K562 (cell line): ENCODE results near the gene OR2A14. TPM values are rescaled to one million over a fixed set of nuclear protein-coding genes. Genes with fewer than 3 reads are reported as not detected.

Experiments
- ATAC-seq: fragments of 200-7000 bp; cut with Tn5 transposase; 3 replicates; pipeline ENCODE4 v1.9.1; 2020; ENCODE audit warnings: moderate library complexity
- BruUV-seq: library from RNA; stranded (reverse); fragments of 400-500 nt; replicated peaks from 2 replicates; lab custom pipeline; 2021; lab: Mats Ljungman, UMichigan
- CTCF ChIA-PET: fragments of 300-600 bp; formaldehyde crosslinking; extraction: SDS; loops from one replicate; lab custom pipeline; 2021; ENCODE audit warnings: low intra/inter-chr PET ratio; lab: Yijun Ruan, JAX
- POLR2A ChIA-PET: fragments of 300-600, 350-650 bp; sonication (Branson Sonifier 250); formaldehyde crosslinking; extraction: SDS; loops from one replicate; lab custom pipeline; 2021; ENCODE audit warnings: antibody characterized with exemption, inconsistent platforms; lab: Yijun Ruan, JAX
- DNase-seq, 4 experiments: peaks; one replicate each; pipeline versions ENCODE4 v3.0.0 to v3.0.0-alpha.2; 2011 to 2018; ENCODE audit warnings: low spot score in 3 of 4, mixed read lengths in 3 of 4; ENCODE audit errors: extremely low read depth in 1 of 4
- FAIRE-seq: peaks from 2 replicates; lab custom pipeline; 2011; peaks lifted over from hg19 to GRCh38; lab: Jason Lieb, UNC
- H2AFZ ChIP-seq: 2 replicates; pipeline ENCODE4 v1.6.0; 2011; ENCODE audit warnings: low read depth, low read length, control low read depth, inconsistent platforms
- H3K27ac ChIP-seq: fragments of 200-600 bp; 3 replicates; pipeline ENCODE4 v1.8.0; 2011; ENCODE audit warnings: low read depth, mild to moderate bottlenecking, control low read depth, inconsistent platforms, low read length, moderate library complexity, mixed read lengths; ENCODE audit errors: extremely low read depth
- H3K27me3 ChIP-seq, 2 experiments: fragments of 300-600 bp in 1 of 2; 2 replicates in 1 of 2; 3 replicates in 1 of 2; pipeline versions ENCODE4 v1.6.0 to v1.8.0; 2011; ENCODE audit warnings: inconsistent platforms in 2 of 2, low read length in 2 of 2, mild to moderate bottlenecking in 1 of 2, mixed read lengths in 1 of 2, moderate library complexity in 1 of 2; ENCODE audit not compliant: control insufficient read depth in 2 of 2, insufficient read depth in 2 of 2
- H3K36me3 ChIP-seq: fragments of 300-600 bp; 3 replicates; pipeline ENCODE4 v1.8.0; 2011; ENCODE audit warnings: mild to moderate bottlenecking, low read length, inconsistent platforms; ENCODE audit not compliant: control insufficient read depth, insufficient read depth
- H3K4me1 ChIP-seq, 2 experiments: fragments of 200-600 bp in 1 of 2; replicated peaks in 1 of 2; 2 replicates in 1 of 2; 3 replicates in 1 of 2; pipeline versions ENCODE4 v1.5.1 to v1.8.0; 2011; ENCODE audit warnings: inconsistent platforms in 2 of 2, low read length in 2 of 2, mild to moderate bottlenecking in 1 of 2, mixed read lengths in 1 of 2, moderate library complexity in 1 of 2; ENCODE audit not compliant: control insufficient read depth in 2 of 2, insufficient read depth in 2 of 2
- H3K4me2 ChIP-seq: 2 replicates; pipeline ENCODE4 v1.6.1; 2011; ENCODE audit warnings: low read length, control low read depth, inconsistent platforms, mixed read lengths; ENCODE audit not compliant: insufficient read depth
- H3K4me3 ChIP-seq: fragments of 200-600 bp; sonication (generic), shearing (Covaris generic); 2 replicates; pipeline ENCODE4 v1.5.1; 2016; ENCODE audit warnings: control low read depth, inconsistent platforms
- H3K79me2 ChIP-seq: fragments of 200-600 bp; 3 replicates; pipeline ENCODE4 v1.8.0; 2011; ENCODE audit warnings: low read length, inconsistent platforms; ENCODE audit not compliant: control insufficient read depth, insufficient read depth
- H3K9ac ChIP-seq, 2 experiments: 2 replicates each; pipeline versions ENCODE4 v1.6.0 to v1.6.1; 2011; ENCODE audit warnings: low read depth in 2 of 2, low read length in 2 of 2, control low read depth in 1 of 2, inconsistent platforms in 1 of 2, mild to moderate bottlenecking in 1 of 2, mixed read lengths in 1 of 2; ENCODE audit not compliant: insufficient read depth in 1 of 2
- H3K9me1 ChIP-seq: one replicate; pipeline ENCODE4 v1.6.0; 2011; ENCODE audit warnings: inconsistent platforms, mild to moderate bottlenecking, low read length, moderate library complexity; ENCODE audit not compliant: control insufficient read depth, insufficient read depth
- H3K9me3 ChIP-seq: replicated peaks from 2 replicates; pipeline ENCODE4 v1.5.1; 2011; ENCODE audit warnings: low read depth, low read length, inconsistent platforms; ENCODE audit not compliant: control insufficient read depth, insufficient read depth
- H4K20me1 ChIP-seq: replicated peaks from 2 replicates; pipeline ENCODE4 v1.6.1; 2011; ENCODE audit warnings: low read length, inconsistent platforms, mixed read lengths; ENCODE audit not compliant: control insufficient read depth, insufficient read depth
- CHCHD3 ChIP-seq: fragments of 250-450 bp; sonication (Bioruptor Pico); IDR thresholded peaks from 2 replicates; pipeline ENCODE4 v2.1.2; 2022; ENCODE audit warnings: mild to moderate bottlenecking
- NFIC ChIP-seq: fragments of 450-650 bp; IDR thresholded peaks from 2 replicates; pipeline ENCODE4 v1.6.1; 2017; ENCODE audit warnings: mild to moderate bottlenecking, inconsistent platforms
- SP1 ChIP-seq: sonication (generic); formaldehyde crosslinking; IDR thresholded peaks from 2 replicates; pipeline ENCODE4 v1.8.1; 2022; ENCODE audit warnings: mild to moderate bottlenecking, missing genetic modification reagents
- ZBTB40 ChIP-seq, 2 experiments: fragments of 450-650 bp in 1 of 2; sonication (generic) in 1 of 2; formaldehyde crosslinking in 1 of 2; IDR thresholded peaks; 2 replicates each; pipeline versions ENCODE4 v1.7.1 to v1.9.0; 2016 to 2022; ENCODE audit warnings: inconsistent platforms in 1 of 2, mild to moderate bottlenecking in 1 of 2, missing genetic modification reagents in 1 of 2
- ZNF384 ChIP-seq: IDR thresholded peaks from 2 replicates; pipeline ENCODE4 v1.6.1; 2012; ENCODE audit warnings: low read depth, low read length, improper control_type of control experiment
- ZNF589 ChIP-seq: fragments of 200-800 bp; sonication (Bioruptor generic); IDR thresholded peaks from 2 replicates; pipeline ENCODE4 v1.6.1; 2016; ENCODE audit warnings: low read depth, missing genetic modification characterization, missing compliant biosample characterization
- ZNF79 ChIP-seq: fragments of 250-450 bp; sonication (Bioruptor Pico); IDR thresholded peaks from 2 replicates; pipeline ENCODE4 v1.4.0; 2020; ENCODE audit warnings: low read depth, mild to moderate bottlenecking, moderate library complexity
- WGBS: fragments of 100-300 bp; shearing (Covaris generic); methylation state at CpG from one replicate; pipeline ENCODE4 v1.1.6; 2016; ENCODE audit warnings: low coverage, mixed read lengths; ENCODE audit not compliant: insufficient coverage; ENCODE audit errors: missing lambda C conversion rate; 5-methylcytosine and 5-hydroxymethylcytosine counted together
- in situ Hi-C: fragments of 300-500 bp; cut with MboI; formaldehyde crosslinking; loops from 4 replicates; pipeline ENCODE4 v1.15.0; 2018; ENCODE audit warnings: inconsistent platforms, mixed read lengths
- intact Hi-C: fragments of 100-400 bp; cut with micrococcal nuclease; formaldehyde crosslinking; loops from 2 replicates; pipeline ENCODE4 v1.14.2; 2022
- polyA plus RNA-seq, 8 experiments: library from polyadenylated mRNA; depleted of rRNA in 4 of 8; stranded (reverse) in 5 of 8; unstranded in 3 of 8; fragments of >200 nt; fragmentation: Nextera tagmentation in 2 of 8; fragmentation: Illumina TruSeq in 1 of 8; extraction: Ambion mirVana in 2 of 8; extraction: Trizol in 1 of 8; gene quantifications; 2 replicates each; pipeline versions ENCODE4 v1.2.1 to v1.2.3, GENCODE V29; 2011 to 2014; ENCODE audit warnings: inconsistent platforms in 1 of 8, missing spikeins in 1 of 8
- total RNA-seq, 7 experiments: library from RNA; depleted of rRNA in 6 of 7; stranded (reverse); fragments of >200 nt in 6 of 7; fragmentation: Illumina TruSeq in 2 of 7; extraction: Trizol in 2 of 7; gene quantifications; 2 replicates each; pipeline versions ENCODE4 v1.2.1 to v1.2.3, GENCODE V29; 2011 to 2021; ENCODE audit warnings: low replicate concordance in 1 of 7

OR2A14 gene
- total and polyA plus RNA-seq, 9 of the 15 experiments (the other 6 are each of a cell fraction or from before 2014, with no cell fraction given), result not detected

DNA sequence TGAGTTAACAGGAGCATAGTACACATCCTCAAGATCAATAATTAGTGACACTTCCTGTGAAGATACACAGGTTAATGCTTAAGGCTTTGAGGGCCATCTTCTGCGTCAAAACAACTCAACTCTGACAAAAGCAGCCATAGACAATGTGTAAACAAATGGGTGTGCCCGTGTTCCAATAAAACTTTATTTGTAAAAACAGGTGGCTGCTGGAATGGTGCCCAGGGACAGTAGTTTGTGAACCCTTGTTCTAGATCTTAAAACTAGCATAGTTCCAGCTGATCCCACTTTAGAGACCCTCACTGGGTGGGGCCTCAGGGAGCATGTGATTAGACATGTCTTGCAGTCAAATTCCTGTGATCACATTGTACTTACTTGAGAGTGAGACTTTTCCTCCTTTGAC lies 7.8 kb downstream of the OR2A14 start:
- ATAC-seq (no peak), FAIRE-seq (no peak), DNase-seq (no peak)
- TF ChIP-seq ZNF79 (CRISPR knock-in tag), result no peak
- peak; percentile 91 for TF ChIP-seq ZBTB40 (IDR thresholded peaks at IDR 0.05)
- peak; percentile 71 for TF ChIP-seq ZBTB40 (CRISPR knock-in tag; IDR thresholded peaks at IDR 0.05)
- peak; percentile 37; the same call in 1 of the 2 replicates for TF ChIP-seq NFIC
- no peak for TF ChIP-seq ZNF384
- no peak for TF ChIP-seq ZNF589 (CRISPR knock-in tag)
- TF ChIP-seq SP1 (CRISPR knock-in tag), result no peak
- no peak for TF ChIP-seq CHCHD3 (CRISPR knock-in tag)
- Histone ChIP-seq H3K79me2 (no peaks in the 10 kb centered on the region), H3K4me1 (no peaks in the 10 kb centered on the region), H3K27me3 (no peaks in the 10 kb centered on the region), H2AFZ (no peak overlapping the region), H3K9me3 (no peaks in the 10 kb centered on the region), H4K20me1 (no peaks in the 10 kb centered on the region), H3K4me3 (no peak overlapping the region), H3K9ac (no peak overlapping the region), H3K36me3 (no peaks in the 10 kb centered on the region), H3K9me1 (no peaks in the 10 kb centered on the region), H3K4me2 (no peak overlapping the region), H3K27ac (no peak overlapping the region)
- POLR2A ChIA-PET, result no interaction called here
- intact Hi-C loops (loop anchor here (5.0 kb wide), 1 partner anchor 393 kb away; no protein-coding TSS in a partner anchor), in situ Hi-C loops (no loop called here)
- CTCF ChIA-PET, result no interaction called here
- WGBS, result 0% methylated on average over 2 of the region's 2 CpGs
- BruUV-seq, result no TSS peak
